GM13977 (cell line): ENCODE results near the gene NREP.

ENCODE experiments used
- DNase-seq: peaks from one replicate; pipeline ENCODE4 v3.0.0; 2012; ENCODE audit warnings: low spot score
- CTCF ChIP-seq: IDR thresholded peaks from 2 replicates; pipeline ENCODE4 v1.5.1; 2012; ENCODE audit warnings: mild to moderate bottlenecking, control low read depth; ENCODE audit not compliant: insufficient read depth; ENCODE audit errors: extremely low read depth, missing control alignments
- in situ Hi-C: fragments of 300-500 bp; cut with MboI; formaldehyde crosslinking; loops from one replicate; pipeline ENCODE4 v1.12.0; 2022; ENCODE audit warnings: low sequenced_read_pairs, low pct_unique_long_range_greater_than_20kb, mixed read lengths, inconsistent platforms; ENCODE audit not compliant: unreplicated experiment

Gene NREP

GRCh38 chr5:111792471-111793058 lies 35.6 kb upstream of the NREP start:
- DNase-seq = no peak
- TF ChIP-seq CTCF = no peak
- in situ Hi-C loops = no loop called here

GRCh38 chr5:111790295-111790694 lies 33.3 kb upstream of the NREP start:
- in situ Hi-C loops = no loop called here
- no peak for TF ChIP-seq CTCF
- DNase-seq = no peak

GRCh38 chr5:111787006-111787405 lies 30.0 kb upstream of the NREP start:
- DNase-seq = no peak
- in situ Hi-C loops = no loop called here
- no peak for TF ChIP-seq CTCF

GRCh38 chr5:111784491-111785181 lies 27.6 kb upstream of the NREP start:
- in situ Hi-C loops = no loop called here
- no peak for TF ChIP-seq CTCF
- no peak for DNase-seq

- no peak for DNase-seq
- in situ Hi-C loops = no loop called here
These were observed 26.5 kb upstream of the NREP start for GRCh38 chr5:111783537-111783936.

GRCh38 chr5:111782216-111782615 lies 25.2 kb upstream of the NREP start:
- in situ Hi-C loops = no loop called here
- DNase-seq = no peak

More at GRCh38 chr5:111783537-111783936, 26.5 kb upstream of the NREP start:
- no peak for TF ChIP-seq CTCF

More at GRCh38 chr5:111782216-111782615, 25.2 kb upstream of the NREP start:
- TF ChIP-seq CTCF = no peak
